ENCODE data around the gene C7orf25.

The C7orf25 gene

GRCh38 chr7:42876182-42877068, 35.4 kb downstream of the C7orf25 start:
- Histone ChIP-seq H3K36me3 (ENCODE audit: control insufficient read depth, insufficient read depth, low read length) (no peaks in the 10 kb centered on the region), H3K27me3 (replicated peaks; ENCODE audit: control insufficient read depth, insufficient read depth, low read length) (no peaks in the 10 kb centered on the region; the same call in 1 of the 2 replicates), H3K4me3 (replicated peaks; ENCODE audit: low read depth, low read length) (no peak overlapping the region)
- peak; percentile 69 for TF ChIP-seq CTCF (IDR thresholded peaks at IDR 0.05; ENCODE audit: insufficient read depth, low read length, poor library complexity, severe bottlenecking)
- DNase-seq (ENCODE audit: extremely low read depth, insufficient read length): no peak

- peak; percentile 59 for DNase-seq (ENCODE audit: extremely low read depth, insufficient read length)
Observed at GRCh38 chr7:42869131-42870020, 42.5 kb downstream of the C7orf25 start.

GRCh38 chr7:42868480-42868879, 43.4 kb downstream of the C7orf25 start:
- TF ChIP-seq CTCF (IDR thresholded peaks at IDR 0.05; ENCODE audit: insufficient read depth, low read length, poor library complexity, severe bottlenecking): no peak
- Histone ChIP-seq H3K36me3 (ENCODE audit: control insufficient read depth, insufficient read depth, low read length) (no peaks in the 10 kb centered on the region), H3K4me3 (replicated peaks; ENCODE audit: low read depth, low read length) (no peak overlapping the region), H3K27me3 (replicated peaks; ENCODE audit: control insufficient read depth, insufficient read depth, low read length) (no peaks in the 10 kb centered on the region; the same call in 1 of the 2 replicates)
- no peak for DNase-seq (ENCODE audit: extremely low read depth, insufficient read length)

More at GRCh38 chr7:42869131-42870020, 42.5 kb downstream of the C7orf25 start:
- H3K36me3 ChIP-seq (ENCODE audit: control insufficient read depth, insufficient read depth, low read length): no peaks in the 10 kb centered on the region
- H3K27me3 ChIP-seq (replicated peaks; ENCODE audit: control insufficient read depth, insufficient read depth, low read length): no peaks in the 10 kb centered on the region; the same call in 1 of the 2 replicates
- no peak overlapping the region for H3K4me3 ChIP-seq (replicated peaks; ENCODE audit: low read depth, low read length)
- TF ChIP-seq CTCF (IDR thresholded peaks at IDR 0.05; ENCODE audit: insufficient read depth, low read length, poor library complexity, severe bottlenecking): no peak
